Liver (tissue), 3 donors: ENCODE measurements around the gene CEP164.

Source experiments
- FOXA1 ChIP-seq: IDR thresholded peaks from 2 replicates; pipeline ENCODE4 v1.6.1; 2016; ENCODE audit warnings: antibody characterized with exemption
- JUND ChIP-seq, 2 donors: IDR thresholded peaks; 2 replicates each; pipeline ENCODE4 v1.6.1; 2016; ENCODE audit warnings: antibody characterized with exemption in 2 of 2
- MAX ChIP-seq: IDR thresholded peaks from 2 replicates; pipeline ENCODE4 v1.6.1; 2016; ENCODE audit warnings: antibody characterized with exemption
- RAD21 ChIP-seq, 2 donors: IDR thresholded peaks; 2 replicates each; pipeline ENCODE4 v1.6.1; 2016; ENCODE audit warnings: antibody characterized with exemption in 2 of 2, mild to moderate bottlenecking in 2 of 2
- TAF1 ChIP-seq: conservative IDR thresholded peaks from 2 replicates; pipeline ENCODE4 v1.6.1; 2016; ENCODE audit warnings: antibody characterized with exemption, mild to moderate bottlenecking
- TF ChIP-seq, protein P1 (sequence below): IDR thresholded peaks from 2 replicates; pipeline ENCODE4 v1.6.1; 2016; ENCODE audit warnings: antibody characterized with exemption
- TF ChIP-seq, protein P2 (sequence below): fragments of 150-350 bp; IDR thresholded peaks from 2 replicates; pipeline ENCODE4 v1.5.1; 2017; ENCODE audit warnings: improper control_type of control experiment, low read depth, low read length; ENCODE audit not compliant: missing input control
- TF ChIP-seq, protein P3 (sequence below): IDR thresholded peaks from 2 replicates; pipeline ENCODE4 v1.6.1; 2016; ENCODE audit warnings: antibody characterized with exemption, mild to moderate bottlenecking
- donor health status: healthy.
- donor health status: healthy.

DNA sequence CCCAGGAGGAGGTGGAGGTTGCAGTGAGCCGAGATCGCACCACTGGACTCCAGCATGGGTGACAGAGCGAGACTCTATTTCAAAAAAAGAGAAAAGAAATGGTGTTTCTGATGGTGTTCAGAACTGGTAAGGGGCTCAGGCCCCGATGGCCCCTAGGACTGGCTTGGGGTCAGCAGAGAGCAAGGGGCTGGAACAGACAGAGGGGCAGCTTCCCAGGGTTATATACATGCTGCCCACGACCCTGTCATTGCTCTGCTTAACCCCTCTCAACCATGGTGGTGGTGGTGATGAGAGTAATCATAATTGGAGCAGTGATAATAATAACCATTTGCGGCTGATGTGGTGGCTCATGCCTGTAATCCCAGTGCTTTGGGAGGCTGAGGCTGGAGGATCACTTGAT lies 79.4 kb downstream of the CEP164 start:
- TF ChIP-seq, protein P1, sequence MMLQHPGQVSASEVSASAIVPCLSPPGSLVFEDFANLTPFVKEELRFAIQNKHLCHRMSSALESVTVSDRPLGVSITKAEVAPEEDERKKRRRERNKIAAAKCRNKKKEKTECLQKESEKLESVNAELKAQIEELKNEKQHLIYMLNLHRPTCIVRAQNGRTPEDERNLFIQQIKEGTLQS, result no peak
- TF ChIP-seq, protein P2, sequence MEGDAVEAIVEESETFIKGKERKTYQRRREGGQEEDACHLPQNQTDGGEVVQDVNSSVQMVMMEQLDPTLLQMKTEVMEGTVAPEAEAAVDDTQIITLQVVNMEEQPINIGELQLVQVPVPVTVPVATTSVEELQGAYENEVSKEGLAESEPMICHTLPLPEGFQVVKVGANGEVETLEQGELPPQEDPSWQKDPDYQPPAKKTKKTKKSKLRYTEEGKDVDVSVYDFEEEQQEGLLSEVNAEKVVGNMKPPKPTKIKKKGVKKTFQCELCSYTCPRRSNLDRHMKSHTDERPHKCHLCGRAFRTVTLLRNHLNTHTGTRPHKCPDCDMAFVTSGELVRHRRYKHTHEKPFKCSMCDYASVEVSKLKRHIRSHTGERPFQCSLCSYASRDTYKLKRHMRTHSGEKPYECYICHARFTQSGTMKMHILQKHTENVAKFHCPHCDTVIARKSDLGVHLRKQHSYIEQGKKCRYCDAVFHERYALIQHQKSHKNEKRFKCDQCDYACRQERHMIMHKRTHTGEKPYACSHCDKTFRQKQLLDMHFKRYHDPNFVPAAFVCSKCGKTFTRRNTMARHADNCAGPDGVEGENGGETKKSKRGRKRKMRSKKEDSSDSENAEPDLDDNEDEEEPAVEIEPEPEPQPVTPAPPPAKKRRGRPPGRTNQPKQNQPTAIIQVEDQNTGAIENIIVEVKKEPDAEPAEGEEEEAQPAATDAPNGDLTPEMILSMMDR, result no peak
- TF ChIP-seq MAX (no peak), TAF1 (no peak), JUND (IDR thresholded peaks at IDR 0.05) (no peak), FOXA1 (no peak), RAD21 (IDR thresholded peaks at IDR 0.05) (no peak)
- TF ChIP-seq, protein P3, sequence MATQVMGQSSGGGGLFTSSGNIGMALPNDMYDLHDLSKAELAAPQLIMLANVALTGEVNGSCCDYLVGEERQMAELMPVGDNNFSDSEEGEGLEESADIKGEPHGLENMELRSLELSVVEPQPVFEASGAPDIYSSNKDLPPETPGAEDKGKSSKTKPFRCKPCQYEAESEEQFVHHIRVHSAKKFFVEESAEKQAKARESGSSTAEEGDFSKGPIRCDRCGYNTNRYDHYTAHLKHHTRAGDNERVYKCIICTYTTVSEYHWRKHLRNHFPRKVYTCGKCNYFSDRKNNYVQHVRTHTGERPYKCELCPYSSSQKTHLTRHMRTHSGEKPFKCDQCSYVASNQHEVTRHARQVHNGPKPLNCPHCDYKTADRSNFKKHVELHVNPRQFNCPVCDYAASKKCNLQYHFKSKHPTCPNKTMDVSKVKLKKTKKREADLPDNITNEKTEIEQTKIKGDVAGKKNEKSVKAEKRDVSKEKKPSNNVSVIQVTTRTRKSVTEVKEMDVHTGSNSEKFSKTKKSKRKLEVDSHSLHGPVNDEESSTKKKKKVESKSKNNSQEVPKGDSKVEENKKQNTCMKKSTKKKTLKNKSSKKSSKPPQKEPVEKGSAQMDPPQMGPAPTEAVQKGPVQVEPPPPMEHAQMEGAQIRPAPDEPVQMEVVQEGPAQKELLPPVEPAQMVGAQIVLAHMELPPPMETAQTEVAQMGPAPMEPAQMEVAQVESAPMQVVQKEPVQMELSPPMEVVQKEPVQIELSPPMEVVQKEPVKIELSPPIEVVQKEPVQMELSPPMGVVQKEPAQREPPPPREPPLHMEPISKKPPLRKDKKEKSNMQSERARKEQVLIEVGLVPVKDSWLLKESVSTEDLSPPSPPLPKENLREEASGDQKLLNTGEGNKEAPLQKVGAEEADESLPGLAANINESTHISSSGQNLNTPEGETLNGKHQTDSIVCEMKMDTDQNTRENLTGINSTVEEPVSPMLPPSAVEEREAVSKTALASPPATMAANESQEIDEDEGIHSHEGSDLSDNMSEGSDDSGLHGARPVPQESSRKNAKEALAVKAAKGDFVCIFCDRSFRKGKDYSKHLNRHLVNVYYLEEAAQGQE, result no peak
